ENCODE results near the gene SPOCK1.

Gene SPOCK1

DNA sequence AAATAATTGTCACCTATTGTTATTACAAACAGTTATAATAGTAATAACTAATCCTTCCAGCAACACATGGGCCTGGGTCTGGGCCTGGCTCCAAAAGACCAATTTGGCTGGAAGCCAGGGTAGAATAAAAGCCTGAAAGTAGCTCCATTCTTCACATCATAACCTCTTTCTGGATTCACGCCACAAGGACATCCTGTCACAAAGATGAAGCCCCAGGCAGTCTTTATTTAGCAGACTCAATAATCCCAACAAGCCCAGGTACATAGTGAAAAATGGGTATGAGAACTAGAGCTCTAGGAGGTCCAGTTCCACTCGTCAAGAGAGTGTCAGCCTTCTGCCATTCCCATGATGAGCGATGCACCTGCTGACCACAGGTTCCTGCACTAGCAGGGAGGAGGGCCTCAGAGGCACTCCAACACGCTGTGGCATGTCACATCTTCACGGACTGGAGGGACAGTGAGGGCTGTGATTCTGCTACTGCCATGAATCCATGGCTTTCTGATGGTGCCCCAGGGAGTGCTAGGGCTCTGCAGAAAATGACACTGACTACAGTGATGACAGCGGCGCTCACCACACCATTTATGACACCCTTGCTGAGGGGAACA, 124.9 kb downstream of the SPOCK1 start:
- in situ Hi-C loops (cut with HindIII; ENCODE audit: low pct_unique_long_range_greater_than_20kb, low sequenced_read_pairs): no loop called here
- DNase-seq (ENCODE audit: low read depth in 1 of 2, low spot score in 1 of 2): no peak
- no peak for TF ChIP-seq JUND (IDR thresholded peaks at IDR 0.05; ENCODE audit: low read depth)

DNA sequence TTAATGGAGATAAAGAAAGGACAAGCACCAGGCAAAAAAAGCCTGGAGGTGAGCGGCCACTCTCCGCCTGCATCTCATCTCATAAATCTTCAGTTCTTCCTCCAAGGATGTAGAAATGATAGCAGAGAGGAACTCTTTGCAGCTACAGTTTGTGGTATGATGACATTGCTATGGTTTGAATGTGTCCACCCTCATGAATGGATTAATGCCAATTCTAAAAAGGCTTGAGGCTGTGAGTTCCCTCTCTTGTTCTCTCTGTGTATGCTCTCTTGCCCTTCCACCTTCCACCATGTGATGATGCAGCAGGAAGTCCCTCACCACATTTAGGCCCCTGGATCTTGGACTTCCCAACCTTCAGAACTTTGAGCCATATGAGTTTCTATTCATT, 126.4 kb downstream of the SPOCK1 start:
- TF ChIP-seq JUND (IDR thresholded peaks at IDR 0.05; ENCODE audit: low read depth): no peak
- DNase-seq (ENCODE audit: low read depth in 1 of 2, low spot score in 1 of 2): no peak
- in situ Hi-C loops (cut with HindIII; ENCODE audit: low pct_unique_long_range_greater_than_20kb, low sequenced_read_pairs): no loop called here

DNA sequence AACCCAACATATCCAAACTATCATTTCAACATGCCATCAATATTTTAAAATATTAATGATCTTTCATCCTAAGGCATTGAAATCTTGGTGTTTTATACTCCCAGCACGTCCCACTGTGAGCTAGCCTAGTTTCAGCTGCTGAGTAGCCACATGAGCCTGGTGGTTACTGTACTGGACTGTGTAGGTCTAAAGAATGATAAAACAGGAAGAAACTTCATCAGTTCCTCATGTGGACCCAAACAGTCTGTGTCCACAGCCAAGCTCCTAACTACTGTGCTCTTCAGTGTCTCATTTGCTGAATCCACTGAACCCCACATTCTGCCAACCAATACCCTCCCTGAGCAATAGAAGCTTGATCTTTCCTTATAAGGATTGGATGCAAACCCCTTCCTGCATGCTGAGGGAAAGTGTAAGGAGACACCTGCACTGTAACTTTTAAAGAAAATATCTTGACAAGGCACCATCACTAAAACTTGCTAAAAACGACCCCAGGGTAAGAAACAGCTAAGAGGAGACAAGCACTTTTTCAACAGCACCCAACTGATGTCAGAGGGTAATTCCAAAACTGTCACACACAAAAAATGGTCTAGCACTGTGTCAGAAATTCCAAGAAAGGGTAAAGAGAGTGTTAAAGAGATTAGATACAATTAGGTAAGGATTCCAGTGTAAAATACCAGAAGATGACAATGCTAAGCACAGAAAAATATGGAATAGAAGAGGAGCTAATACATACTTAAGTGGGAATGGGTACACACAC, 126.9 kb downstream of the SPOCK1 start:
- TF ChIP-seq JUND (IDR thresholded peaks at IDR 0.05; ENCODE audit: low read depth): no peak
- no peak for DNase-seq (ENCODE audit: low read depth in 1 of 2, low spot score in 1 of 2)
- in situ Hi-C loops (cut with HindIII; ENCODE audit: low pct_unique_long_range_greater_than_20kb, low sequenced_read_pairs): no loop called here

DNA sequence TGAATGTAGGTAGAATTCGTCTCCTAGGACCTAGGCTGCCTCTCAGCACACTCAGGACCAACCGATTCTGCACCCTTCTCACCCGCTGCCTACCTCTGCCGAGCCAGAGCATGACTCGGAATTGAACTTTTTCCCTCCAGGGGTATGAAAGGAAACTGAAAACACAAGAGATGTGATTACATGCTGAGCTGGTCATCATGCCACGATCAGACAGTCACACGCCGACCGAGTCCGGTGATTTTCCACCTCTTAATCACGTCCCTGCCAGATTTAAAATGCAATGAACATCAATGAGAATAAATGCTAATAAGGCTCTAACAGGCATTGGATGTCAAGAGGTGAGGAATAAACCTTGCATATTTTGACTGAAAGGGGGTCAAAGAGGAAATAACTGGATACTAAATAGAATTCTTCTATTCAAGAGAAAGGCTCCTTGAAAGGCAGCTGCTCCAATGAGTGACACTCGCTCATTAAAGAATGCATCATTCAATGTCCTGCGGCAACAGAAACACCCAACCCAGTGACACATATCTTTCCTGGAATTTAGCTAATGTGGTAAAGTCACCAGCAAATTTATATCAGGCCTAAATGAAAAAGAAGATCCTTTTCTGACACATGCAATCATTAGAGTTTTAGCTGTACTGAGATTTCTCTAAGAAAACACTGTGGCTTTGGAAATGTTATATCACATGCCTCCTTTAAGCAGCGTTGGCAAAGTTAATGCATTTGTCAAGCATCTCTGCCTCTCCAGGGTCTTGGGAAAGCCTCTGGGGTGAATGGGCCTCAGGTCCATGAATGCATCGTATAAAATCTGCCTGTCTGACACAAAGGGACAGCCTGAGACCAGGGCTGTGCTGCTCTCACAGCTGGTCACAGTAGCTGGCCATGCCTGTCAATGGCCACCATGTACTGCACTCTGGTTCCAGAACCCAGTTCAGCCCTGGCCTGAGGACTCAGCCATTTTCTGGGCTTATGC, 128.7 kb downstream of the SPOCK1 start:
- in situ Hi-C loops (cut with HindIII; ENCODE audit: low pct_unique_long_range_greater_than_20kb, low sequenced_read_pairs): no loop called here
- TF ChIP-seq JUND (IDR thresholded peaks at IDR 0.05; ENCODE audit: low read depth): no peak
- no peak for DNase-seq (ENCODE audit: low read depth in 1 of 2, low spot score in 1 of 2)

DNA sequence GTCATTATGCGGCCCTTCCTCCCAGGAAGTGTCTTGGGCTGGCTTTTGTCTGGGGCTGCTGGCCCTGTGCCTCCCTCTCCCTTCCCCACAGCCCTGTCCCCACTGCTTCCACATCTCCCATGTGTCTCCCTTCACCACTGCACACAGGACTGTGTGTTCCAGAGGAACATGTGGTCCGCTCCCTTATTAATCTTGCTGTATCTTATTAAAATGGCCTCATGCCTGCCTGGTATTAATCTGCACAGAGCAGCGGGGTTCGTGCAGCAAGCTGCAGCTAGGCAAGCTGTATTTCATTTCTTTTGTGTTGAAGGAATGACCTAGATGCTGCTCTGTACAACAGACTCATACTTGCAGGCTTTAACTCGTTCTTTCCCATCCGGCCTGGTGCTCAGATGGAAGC, 130.5 kb downstream of the SPOCK1 start:
- TF ChIP-seq JUND (IDR thresholded peaks at IDR 0.05; ENCODE audit: low read depth): no peak
- no peak for DNase-seq (ENCODE audit: low read depth in 1 of 2, low spot score in 1 of 2)
- in situ Hi-C loops (cut with HindIII; ENCODE audit: low pct_unique_long_range_greater_than_20kb, low sequenced_read_pairs): no loop called here

DNA sequence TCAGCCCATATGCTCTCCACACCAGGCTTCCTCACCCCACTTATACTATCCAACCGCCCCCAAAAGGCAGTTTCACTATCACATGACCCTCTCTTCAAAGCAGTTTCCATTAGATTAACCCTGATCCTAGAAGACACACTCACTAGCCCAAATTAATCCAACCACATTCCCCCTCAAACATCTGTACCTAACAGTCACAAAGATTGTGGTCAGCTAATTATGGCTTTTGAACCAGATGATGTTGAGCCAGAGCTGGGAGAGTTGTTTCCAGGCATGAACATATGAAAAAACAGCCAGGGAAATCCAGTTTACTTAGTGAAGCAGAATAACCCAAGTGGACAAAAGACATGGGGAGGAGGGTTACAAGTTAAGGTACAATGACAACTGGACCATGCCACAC, 131.2 kb downstream of the SPOCK1 start:
- TF ChIP-seq JUND (IDR thresholded peaks at IDR 0.05; ENCODE audit: low read depth): no peak
- in situ Hi-C loops (cut with HindIII; ENCODE audit: low pct_unique_long_range_greater_than_20kb, low sequenced_read_pairs): no loop called here
- no peak for DNase-seq (ENCODE audit: low read depth in 1 of 2, low spot score in 1 of 2)

DNA sequence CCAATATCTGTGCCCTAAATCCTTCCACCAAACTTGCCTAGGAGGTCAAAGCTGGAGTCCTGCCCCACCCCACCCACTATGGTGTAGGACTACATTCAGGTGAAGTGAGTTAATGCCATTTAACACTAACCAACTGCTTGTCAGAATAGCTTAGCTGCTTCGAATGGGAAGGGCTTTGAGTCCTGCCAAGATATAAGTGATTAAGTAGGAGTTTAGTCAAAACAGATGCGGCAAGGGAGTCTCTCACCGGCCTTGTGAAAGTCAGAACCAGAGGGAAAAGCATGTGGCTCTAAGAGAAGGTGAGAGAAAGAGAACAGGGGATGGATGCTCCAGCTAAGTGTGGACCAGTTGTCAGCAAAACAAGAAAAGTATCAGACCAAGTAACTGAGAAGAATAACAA, 132.6 kb downstream of the SPOCK1 start:
- no peak for TF ChIP-seq JUND (IDR thresholded peaks at IDR 0.05; ENCODE audit: low read depth)
- DNase-seq (ENCODE audit: low read depth in 1 of 2, low spot score in 1 of 2): no peak
- in situ Hi-C loops (cut with HindIII; ENCODE audit: low pct_unique_long_range_greater_than_20kb, low sequenced_read_pairs): no loop called here

DNA sequence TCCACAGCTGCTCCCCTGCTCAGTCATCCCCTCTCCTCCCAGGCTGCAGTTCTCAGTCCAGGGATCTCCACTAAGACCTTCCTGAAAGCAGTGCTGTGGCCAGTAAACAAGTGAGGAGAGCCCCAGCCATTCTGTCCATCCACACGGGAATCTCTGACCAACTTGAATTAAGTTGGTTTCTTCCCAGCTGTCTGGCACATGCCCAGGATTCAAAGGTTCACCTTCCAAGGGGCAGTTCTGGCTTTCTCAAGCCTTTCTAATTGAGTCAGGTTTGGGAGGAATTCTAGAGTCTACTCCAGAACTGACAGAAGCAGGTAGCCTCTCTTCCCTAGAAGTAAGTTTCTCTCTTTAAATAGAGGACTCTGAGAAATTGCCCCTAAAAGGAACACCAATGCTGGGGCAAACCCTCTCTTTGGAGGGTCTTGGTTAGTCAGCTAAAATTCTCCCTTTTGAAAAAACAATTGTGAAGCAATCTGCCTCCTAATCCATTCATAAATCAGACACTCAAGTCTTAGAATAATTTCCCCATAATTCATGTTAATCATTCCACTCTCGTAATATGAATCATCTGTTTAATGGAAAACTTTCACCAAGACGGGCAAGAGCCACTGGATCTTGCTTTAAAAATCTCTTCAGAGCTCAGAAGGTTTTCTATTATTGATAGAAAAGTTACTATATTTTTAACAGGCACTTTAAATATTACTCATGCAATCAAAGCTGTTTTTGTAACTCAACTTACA, 133.8 kb downstream of the SPOCK1 start:
- in situ Hi-C loops (cut with HindIII; ENCODE audit: low pct_unique_long_range_greater_than_20kb, low sequenced_read_pairs): no loop called here
- TF ChIP-seq JUND (IDR thresholded peaks at IDR 0.05; ENCODE audit: low read depth): no peak
- no peak for DNase-seq (ENCODE audit: low read depth in 1 of 2, low spot score in 1 of 2)

DNA sequence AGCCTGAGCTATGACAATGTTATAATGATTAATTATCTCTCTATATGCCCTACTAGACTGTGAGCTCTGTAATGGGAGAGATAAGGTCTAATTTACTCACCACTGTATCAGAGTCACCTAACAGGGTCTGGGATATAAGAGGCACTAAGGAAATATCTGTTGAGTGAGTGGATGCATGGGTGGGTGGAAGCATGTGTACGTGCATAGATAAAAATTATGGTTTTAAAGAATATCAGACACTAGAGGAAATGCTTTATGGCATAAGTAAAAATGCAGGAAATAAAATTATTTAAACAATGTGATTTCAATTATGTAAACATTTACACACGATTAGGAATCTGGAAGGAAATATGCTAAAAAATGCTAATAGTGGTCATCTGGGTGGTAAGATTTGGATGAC, 137.8 kb downstream of the SPOCK1 start:
- no peak for DNase-seq (ENCODE audit: low read depth in 1 of 2, low spot score in 1 of 2)
- TF ChIP-seq JUND (IDR thresholded peaks at IDR 0.05; ENCODE audit: low read depth): no peak
- in situ Hi-C loops (cut with HindIII; ENCODE audit: low pct_unique_long_range_greater_than_20kb, low sequenced_read_pairs): no loop called here

DNA sequence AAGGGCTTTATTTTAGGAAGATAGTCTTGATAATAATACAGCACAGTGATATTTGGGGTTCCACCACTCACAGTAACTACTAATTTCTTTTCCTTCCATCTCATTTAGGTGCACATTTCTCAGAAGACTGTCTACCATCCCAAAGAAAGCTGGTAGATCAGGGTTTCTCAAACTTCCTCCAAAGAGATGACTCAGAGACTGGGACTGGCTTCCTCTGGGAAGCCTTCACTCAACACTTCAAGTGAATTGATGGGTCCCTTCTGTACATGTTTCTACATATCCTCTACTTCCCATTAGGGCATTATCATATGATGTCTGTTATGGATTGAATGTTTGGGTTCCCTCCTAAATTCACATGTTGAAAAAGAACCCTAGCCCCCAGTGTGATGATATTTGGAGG, 138.5 kb downstream of the SPOCK1 start:
- TF ChIP-seq JUND (IDR thresholded peaks at IDR 0.05; ENCODE audit: low read depth): no peak
- in situ Hi-C loops (cut with HindIII; ENCODE audit: low pct_unique_long_range_greater_than_20kb, low sequenced_read_pairs): no loop called here
- DNase-seq (ENCODE audit: low read depth in 1 of 2, low spot score in 1 of 2): no peak

DNA sequence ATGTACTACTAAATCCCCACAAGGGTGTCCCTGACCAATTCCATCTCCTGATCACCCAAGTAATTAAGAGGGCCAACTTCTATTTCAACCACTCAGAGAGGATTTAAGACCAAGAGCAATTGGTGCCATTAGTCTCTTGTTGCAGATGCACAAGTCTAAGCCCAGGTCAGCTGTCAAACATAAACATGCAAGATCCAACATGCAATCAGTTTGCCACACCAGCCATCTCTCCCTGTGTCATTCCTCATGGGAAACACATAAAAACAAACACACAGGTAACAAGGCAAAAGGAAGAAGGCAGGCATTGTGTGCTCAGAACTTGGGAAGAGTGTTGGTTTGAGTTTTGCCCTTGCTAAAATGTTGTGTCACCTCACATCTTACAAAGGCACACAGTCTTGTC, 139.2 kb downstream of the SPOCK1 start:
- in situ Hi-C loops (cut with HindIII; ENCODE audit: low pct_unique_long_range_greater_than_20kb, low sequenced_read_pairs): no loop called here
- TF ChIP-seq JUND (IDR thresholded peaks at IDR 0.05; ENCODE audit: low read depth): no peak
- no peak for DNase-seq (ENCODE audit: low read depth in 1 of 2, low spot score in 1 of 2)

DNA sequence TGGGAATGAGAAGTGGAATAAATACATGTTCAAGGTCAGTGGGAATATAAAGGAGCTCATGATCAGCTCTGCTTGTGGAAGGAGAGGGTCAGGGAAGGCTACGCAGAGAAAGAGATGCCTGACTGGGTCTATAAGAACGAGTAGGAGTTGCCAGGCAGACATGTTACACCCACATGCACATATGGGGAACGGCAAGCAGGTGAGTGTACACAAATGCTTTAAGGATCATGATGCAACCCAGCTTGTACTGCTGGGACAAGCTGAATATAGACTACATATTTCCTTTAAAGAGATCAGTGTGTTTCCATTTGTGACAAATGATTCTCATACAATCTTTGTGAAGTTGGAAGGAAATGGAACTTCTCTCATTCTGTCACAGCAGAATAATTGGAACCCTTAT, 141.7 kb downstream of the SPOCK1 start:
- in situ Hi-C loops (cut with HindIII; ENCODE audit: low pct_unique_long_range_greater_than_20kb, low sequenced_read_pairs): no loop called here
- no peak for DNase-seq (ENCODE audit: low read depth in 1 of 2, low spot score in 1 of 2)
- TF ChIP-seq JUND (IDR thresholded peaks at IDR 0.05; ENCODE audit: low read depth): no peak

Measured in T47D (cell line).